ENCODE measurements around the gene GALM. TPM values are rescaled to one million over a fixed set of nuclear protein-coding genes. Genes with fewer than 3 reads are reported as not detected.

Gene GALM
- total and polyA plus RNA-seq, 2 of the 8 experiments (the other 6 are each of a cell fraction or from before 2014, with no cell fraction given) = 9.9 to 13.1 TPM

Other genes with a start within 250 kb of the GALM start
- 69.3 TPM in 2 replicates for gene HNRNPLL, start 63.2 kb upstream of the GALM start, total RNA-seq (2021; fragmentation: NEBNext Ultra II Directional; extraction: Animal tissue kit (Norgen Biotek cat#: 25700))
- gene HNRNPLL, start 63.2 kb upstream of the GALM start, polyA plus RNA-seq (2011; rRNA removed) = 11.1 and 18.6 TPM in 2 replicates
- 370 and 378 TPM in 2 replicates for gene SRSF7, start 85.2 kb downstream of the GALM start, total RNA-seq (2021; fragmentation: NEBNext Ultra II Directional; extraction: Animal tissue kit (Norgen Biotek cat#: 25700))
- gene SRSF7, start 85.2 kb downstream of the GALM start, polyA plus RNA-seq (2011; rRNA removed) = 225 and 415 TPM in 2 replicates
- gene GEMIN6, start 112.1 kb downstream of the GALM start, total RNA-seq (2021; fragmentation: NEBNext Ultra II Directional; extraction: Animal tissue kit (Norgen Biotek cat#: 25700)) = 25.6 and 26.9 TPM in 2 replicates
- gene GEMIN6, start 112.1 kb downstream of the GALM start, polyA plus RNA-seq (2011; rRNA removed) = 5.2 and 8.4 TPM in 2 replicates
- 32.9 and 34.9 TPM in 2 replicates for gene DHX57, start 209.8 kb downstream of the GALM start, total RNA-seq (2021; fragmentation: NEBNext Ultra II Directional; extraction: Animal tissue kit (Norgen Biotek cat#: 25700))
- 6.1 and 10.7 TPM in 2 replicates for gene DHX57, start 209.8 kb downstream of the GALM start, polyA plus RNA-seq (2011; rRNA removed)
- gene MORN2, start 209.9 kb downstream of the GALM start, total RNA-seq (2021; fragmentation: NEBNext Ultra II Directional; extraction: Animal tissue kit (Norgen Biotek cat#: 25700)) = 9.7 and 11.3 TPM in 2 replicates
- gene MORN2, start 209.9 kb downstream of the GALM start, polyA plus RNA-seq (2011; rRNA removed) = 4.4 and 7.2 TPM in 2 replicates
- gene ARHGEF33, start 223.8 kb downstream of the GALM start, total RNA-seq (2021; fragmentation: NEBNext Ultra II Directional; extraction: Animal tissue kit (Norgen Biotek cat#: 25700)) = 0.57 and 0.95 TPM in 2 replicates
- gene ARHGEF33, start 223.8 kb downstream of the GALM start, polyA plus RNA-seq (2011; rRNA removed) = 0.08 and 0.09 TPM in 2 replicates